ENCODE measurements around the gene SDR42E1. TPM values are rescaled to one million over a fixed set of nuclear protein-coding genes. Genes with fewer than 3 reads are reported as not detected.

The SDR42E1 gene
- total RNA-seq, 1 donor, result 2.6 TPM

DNA sequence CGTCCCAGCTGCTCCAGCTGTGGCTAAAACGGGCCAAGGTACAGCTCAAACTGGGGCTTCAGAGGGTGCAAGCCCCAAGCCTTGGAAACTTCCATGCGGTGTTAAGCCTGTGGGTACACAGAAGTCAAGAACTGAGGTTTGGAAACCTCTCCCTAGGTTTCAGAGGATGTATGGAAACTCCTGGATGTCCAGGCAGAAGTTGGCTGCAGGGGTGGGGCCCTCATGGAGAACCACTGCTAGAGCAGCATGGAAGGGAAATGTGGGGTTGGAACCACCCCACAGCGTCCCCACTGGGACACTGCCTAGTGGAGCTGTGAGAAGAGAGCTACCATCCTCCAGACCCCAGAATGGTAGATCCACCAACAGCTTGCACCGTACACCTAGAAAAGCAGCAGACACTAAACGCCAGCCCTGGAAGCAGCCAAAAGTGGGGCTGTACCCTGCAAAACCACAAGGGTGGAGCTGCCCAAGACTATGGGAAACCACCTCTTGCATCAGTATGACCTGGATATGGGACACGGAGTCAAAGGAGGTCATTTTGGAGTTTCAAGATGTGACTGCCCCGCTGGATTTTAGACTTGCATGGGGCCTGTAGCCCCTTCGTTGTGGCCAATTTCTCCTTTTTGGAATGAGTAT is 2.2 kb downstream of the SDR42E1 start:
- no peak for TF ChIP-seq CTCF (IDR thresholded peaks at IDR 0.05; ENCODE audit: insufficient read depth, low read depth, low read length)
- no peak for DNase-seq (ENCODE audit: low read depth)
- no peak overlapping the region for H3K4me3 ChIP-seq (ENCODE audit: low read depth, low read length)

GRCh38 chr16:82007189-82007588 is 4.1 kb downstream of the SDR42E1 start:
- no peak for TF ChIP-seq CTCF (IDR thresholded peaks at IDR 0.05; ENCODE audit: insufficient read depth, low read depth, low read length)
- peak; percentile 14 for DNase-seq (ENCODE audit: low read depth)
- H3K4me3 ChIP-seq (ENCODE audit: low read depth, low read length), result no peak overlapping the region

GRCh38 chr16:82006036-82006435 is 5.2 kb downstream of the SDR42E1 start:
- TF ChIP-seq CTCF (IDR thresholded peaks at IDR 0.05; ENCODE audit: insufficient read depth, low read depth, low read length), result no peak
- H3K4me3 ChIP-seq (ENCODE audit: low read depth, low read length), result no peak overlapping the region

GRCh38 chr16:82005027-82005830 is 6.0 kb downstream of the SDR42E1 start:
- TF ChIP-seq CTCF (IDR thresholded peaks at IDR 0.05; ENCODE audit: insufficient read depth, low read depth, low read length), result no peak
- peak; percentile 94 for DNase-seq (ENCODE audit: low read depth)
- no peak overlapping the region for H3K4me3 ChIP-seq (ENCODE audit: low read depth, low read length)

More at GRCh38 chr16:82006036-82006435, 5.2 kb downstream of the SDR42E1 start:
- DNase-seq (ENCODE audit: low read depth), result no peak

- DNase-seq (ENCODE audit: low read depth), result no peak
- TF ChIP-seq CTCF (IDR thresholded peaks at IDR 0.05; ENCODE audit: insufficient read depth, low read depth, low read length), result no peak
- H3K4me3 ChIP-seq (ENCODE audit: low read depth, low read length), result no peak overlapping the region
Observed at GRCh38 chr16:82004601-82005000, 6.7 kb downstream of the SDR42E1 start.

- no peak overlapping the region for H3K4me3 ChIP-seq (ENCODE audit: low read depth, low read length)
- no peak for TF ChIP-seq CTCF (IDR thresholded peaks at IDR 0.05; ENCODE audit: insufficient read depth, low read depth, low read length)
- DNase-seq (ENCODE audit: low read depth), result no peak
Observed at GRCh38 chr16:82002831-82003230, 8.4 kb downstream of the SDR42E1 start.

Data from fibroblast of villous mesenchyme (primary cell).